H1 (cell line): Measurements from ENCODE around the gene LEFTY2. TPM values are rescaled to one million over a fixed set of nuclear protein-coding genes. Genes with fewer than 3 reads are reported as not detected.

Experiments used
- CTCF ChIA-PET: fragments of 300-600 bp; sonication (Branson Sonifier 250); formaldehyde crosslinking; loops from one replicate; lab custom pipeline; 2021; ENCODE audit not compliant: partially characterized antibody; lab: Charles Lee
- POLR2A ChIA-PET: fragments of 300-600 bp; sonication (Branson Sonifier 250); formaldehyde crosslinking; loops from one replicate; lab custom pipeline; 2021; ENCODE audit warnings: inconsistent platforms; ENCODE audit not compliant: partially characterized antibody; lab: Charles Lee
- DNase-seq, 2 experiments: peaks; one replicate each; pipeline versions ENCODE4 v3.0.0 to v3.0.0-alpha.2; 2010 to 2022; ENCODE audit warnings: low spot score in 2 of 2, low read depth in 1 of 2, mixed read lengths in 1 of 2
- FAIRE-seq: peaks from 2 replicates; lab custom pipeline; 2011; peaks lifted over from hg19 to GRCh38; lab: Jason Lieb, UNC
- H2AFZ ChIP-seq: 2 replicates; pipeline ENCODE4 v1.8.1; 2012; ENCODE audit warnings: low read length, inconsistent platforms
- H2AK5ac ChIP-seq: 2 replicates; pipeline ENCODE4 v1.6.1; 2013; ENCODE audit warnings: low read depth, low read length
- H2BK120ac ChIP-seq: replicated peaks from 2 replicates; pipeline ENCODE3; 2013; ENCODE audit warnings: low read depth, low read length, inconsistent platforms
- H2BK12ac ChIP-seq: 2 replicates; pipeline ENCODE4 v1.6.1; 2013; ENCODE audit warnings: low read depth, low read length
- H2BK15ac ChIP-seq: 2 replicates; pipeline ENCODE4 v1.6.1; 2013; ENCODE audit warnings: low read length
- H2BK20ac ChIP-seq: 2 replicates; pipeline ENCODE4 v1.6.1; 2013; ENCODE audit warnings: low read length
- H2BK5ac ChIP-seq: 2 replicates; pipeline ENCODE4 v1.6.1; 2013; ENCODE audit warnings: low read depth, low read length
- H3K14ac ChIP-seq: 2 replicates; pipeline ENCODE4 v1.6.1; 2013; ENCODE audit warnings: inconsistent platforms; ENCODE audit not compliant: insufficient read length
- H3K18ac ChIP-seq: 2 replicates; pipeline ENCODE4 v1.6.1; 2013; ENCODE audit warnings: low read length; ENCODE audit errors: extremely low read depth
- H3K23ac ChIP-seq: 2 replicates; pipeline ENCODE4 v1.6.1; 2013; ENCODE audit warnings: inconsistent platforms; ENCODE audit not compliant: insufficient read length
- H3K23me2 ChIP-seq: 2 replicates; pipeline ENCODE4 v1.6.1; 2013; ENCODE audit warnings: low read depth, low read length
- H3K27ac ChIP-seq: 2 replicates; pipeline ENCODE4 v1.6.1; 2011; ENCODE audit warnings: low read depth, low read length, inconsistent platforms
- H3K27me3 ChIP-seq, 4 experiments: replicated peaks in 1 of 4; 1 replicate in 1 of 4; 2 replicates in 3 of 4; pipeline versions ENCODE4 v1.6.1 to v1.8.1; 2011 to 2013; ENCODE audit warnings: low read length in 3 of 4, mild to moderate bottlenecking in 3 of 4, inconsistent platforms in 2 of 4, mixed read lengths in 2 of 4, moderate library complexity in 1 of 4; ENCODE audit not compliant: control insufficient read depth in 3 of 4, insufficient read depth in 3 of 4; ENCODE audit errors: extremely low read depth in 1 of 4
- H3K36me3 ChIP-seq, 4 experiments: 2 replicates each; pipeline versions ENCODE4 v1.6.1 to v1.8.1; 2011 to 2013; ENCODE audit warnings: mild to moderate bottlenecking in 4 of 4, low read length in 3 of 4, moderate library complexity in 2 of 4, control low read depth in 1 of 4, inconsistent platforms in 1 of 4; ENCODE audit not compliant: insufficient read depth in 4 of 4, control insufficient read depth in 2 of 4
- H3K4ac ChIP-seq: replicated peaks from 2 replicates; pipeline ENCODE3; 2013; ENCODE audit warnings: low read length, low read depth, mixed read lengths, inconsistent platforms; ENCODE audit not compliant: insufficient read length
- H3K4me1 ChIP-seq, 4 experiments: replicated peaks in 1 of 4; 1 replicate in 1 of 4; 2 replicates in 3 of 4; pipeline versions ENCODE4 v1.6.1 to v1.8.1; 2011 to 2013; ENCODE audit warnings: low read length in 3 of 4, inconsistent platforms in 2 of 4, mixed read lengths in 1 of 4; ENCODE audit not compliant: insufficient read depth in 4 of 4, control insufficient read depth in 3 of 4
- H3K4me2 ChIP-seq, 2 experiments: 2 replicates each; pipeline versions ENCODE4 v1.6.1 to v1.8.1; 2011 to 2013; ENCODE audit warnings: low read depth in 2 of 2, low read length in 2 of 2, control low read depth in 1 of 2, inconsistent platforms in 1 of 2, mild to moderate bottlenecking in 1 of 2; ENCODE audit not compliant: insufficient read depth in 1 of 2
- H3K4me3 ChIP-seq, 4 experiments: fragments of 200-600, 300-600 bp in 1 of 4; sonication (generic), shearing (Covaris generic), sonication (Bioruptor Twin) in 1 of 4; 2 replicates each; pipeline versions ENCODE4 v1.5.1 to v1.8.1; 2011 to 2016; ENCODE audit warnings: low read length in 4 of 4, low read depth in 3 of 4, control low read depth in 2 of 4, inconsistent platforms in 2 of 4, mild to moderate bottlenecking in 2 of 4, mixed read lengths in 1 of 4, moderate library complexity in 1 of 4; ENCODE audit not compliant: insufficient read depth in 2 of 4; ENCODE audit errors: extremely low read depth in 1 of 4
- H3K56ac ChIP-seq: replicated peaks from 2 replicates; pipeline ENCODE3; 2013; ENCODE audit warnings: low read depth, mild to moderate bottlenecking, mixed read lengths, low read length, inconsistent platforms; ENCODE audit not compliant: insufficient read length
- H3K79me1 ChIP-seq: 2 replicates; pipeline ENCODE4 v1.6.1; 2013; ENCODE audit warnings: low read depth, low read length, control low read depth
- H3K79me2 ChIP-seq, 2 experiments: 2 replicates each; pipeline versions ENCODE4 v1.6.1 to v1.8.1; 2012 to 2013; ENCODE audit warnings: low read length in 2 of 2, mild to moderate bottlenecking in 2 of 2, inconsistent platforms in 1 of 2; ENCODE audit not compliant: insufficient read depth in 2 of 2, control insufficient read depth in 1 of 2
- H3K9ac ChIP-seq, 4 experiments: replicated peaks in 1 of 4; 1 replicate in 1 of 4; 2 replicates in 3 of 4; pipeline versions ENCODE4 v1.6.1 to v1.8.1; 2011 to 2013; ENCODE audit warnings: low read depth in 3 of 4, low read length in 3 of 4, control low read depth in 2 of 4, mild to moderate bottlenecking in 2 of 4, moderate library complexity in 2 of 4, inconsistent platforms in 1 of 4; ENCODE audit errors: extremely low read depth in 1 of 4
- H3K9me3 ChIP-seq, 2 experiments: 2 replicates each; pipeline versions ENCODE4 v1.6.1 to v1.8.1; 2012 to 2013; ENCODE audit warnings: mild to moderate bottlenecking in 2 of 2, moderate library complexity in 2 of 2, control low read depth in 1 of 2, inconsistent platforms in 1 of 2, low read depth in 1 of 2, low read length in 1 of 2, mixed read lengths in 1 of 2; ENCODE audit not compliant: insufficient read depth in 2 of 2
- H4K20me1 ChIP-seq, 2 experiments: replicated peaks in 1 of 2; 2 replicates each; pipeline versions ENCODE3 to v1.8.1; 2011 to 2013; ENCODE audit warnings: inconsistent platforms in 2 of 2, low read length in 2 of 2, mild to moderate bottlenecking in 1 of 2; ENCODE audit not compliant: insufficient read depth in 2 of 2, control insufficient read depth in 1 of 2
- H4K5ac ChIP-seq: 2 replicates; pipeline ENCODE4 v1.6.1; 2013; ENCODE audit warnings: low read length, low read depth, mixed read lengths, inconsistent platforms; ENCODE audit not compliant: insufficient read length
- H4K8ac ChIP-seq: 2 replicates; pipeline ENCODE4 v1.8.0; 2013; ENCODE audit warnings: mild to moderate bottlenecking, moderate library complexity, low read length, inconsistent platforms; ENCODE audit not compliant: insufficient read depth; ENCODE audit errors: extremely low read depth
- H4K91ac ChIP-seq: replicated peaks from 2 replicates; pipeline ENCODE3; 2013; ENCODE audit warnings: low read length, mixed read lengths, inconsistent platforms; ENCODE audit not compliant: insufficient read length
- KDM1A ChIP-seq: fragments of 200-600, 300-600 bp; sonication (generic); IDR thresholded peaks from 2 replicates; pipeline ENCODE4 v1.7.1; 2016; ENCODE audit warnings: mild to moderate bottlenecking, low read length, borderline replicate concordance
- POLR2AphosphoS5 ChIP-seq: IDR thresholded peaks from 2 replicates; pipeline ENCODE4 v1.6.1; 2011; ENCODE audit warnings: low read depth, low read length
- WGBS, 2 experiments: shearing (Covaris generic) in 1 of 2; methylation state at CpG; one replicate each; pipeline versions ENCODE4 v1.1.6 to v1.1.7; 2013 to 2015; ENCODE audit warnings: low lambda C conversion rate in 2 of 2, mixed read lengths in 2 of 2, inconsistent platforms in 1 of 2, low coverage in 1 of 2, missing lambda C conversion rate in 1 of 2; ENCODE audit not compliant: insufficient replicate concordance in 2 of 2, insufficient coverage in 1 of 2, insufficient read length in 1 of 2; ENCODE audit errors: extremely low coverage in 1 of 2, missing lambda C conversion rate in 1 of 2; 5-methylcytosine and 5-hydroxymethylcytosine counted together
- polyA plus RNA-seq, 7 experiments: library from polyadenylated mRNA; depleted of rRNA in 3 of 7; stranded (reverse) in 5 of 7; unstranded in 2 of 7; fragments of >200 nt in 5 of 7; fragments of 200-250 nt in 2 of 7; gene quantifications; 1 replicate in 5 of 7; 2 replicates in 1 of 7; 4 replicates in 1 of 7; pipeline versions ENCODE4 v1.2.1 to v1.2.3, GENCODE V29; 2011 to 2013; ENCODE audit warnings: missing spikeins in 2 of 7, mixed read lengths in 2 of 7
- total RNA-seq: library from RNA; stranded (reverse); fragmentation: NEBNext Ultra II Directional; extraction: Animal tissue kit (Norgen Biotek cat#: 25700); gene quantifications from 2 replicates; pipeline ENCODE4 v1.2.1, GENCODE V29; 2021

The LEFTY2 gene
- total and polyA plus RNA-seq, 2 of the 8 experiments (the other 6 are each of a cell fraction or from before 2014, with no cell fraction given) = 2.6 to 4.3 TPM

GRCh38 chr1:225903623-225904022, 37.4 kb downstream of the LEFTY2 start:
- Histone ChIP-seq H3K79me2 (no peaks in the 10 kb centered on the region), H4K20me1 (no peaks in the 10 kb centered on the region), H2BK5ac (no peak overlapping the region), H3K14ac (no peak overlapping the region), H3K9ac (no peak overlapping the region), H3K23ac (no peak overlapping the region), H2BK120ac (no peak overlapping the region), H3K4me3 (no peak overlapping the region), H4K91ac (no peak overlapping the region), H4K8ac (no peak overlapping the region), H2BK15ac (no peak overlapping the region; the same call in 1 of the 2 replicates), H2BK12ac (no peak overlapping the region), H3K4ac (no peak overlapping the region), H3K56ac (no peak overlapping the region), H3K4me2 (no peak overlapping the region), H3K23me2 (no peaks in the 10 kb centered on the region), H3K4me1 (peaks cover 0 to 11% (median 10%) of the 10 kb centered on the region in 4 experiments; a peak in 6 of 7 replicates), H3K36me3 (no peaks in the 10 kb centered on the region), H3K9me3 (no peaks in the 10 kb centered on the region), H4K5ac (no peak overlapping the region), H3K27ac (no peak overlapping the region), H2AK5ac (no peak overlapping the region), H3K79me1 (no peaks in the 10 kb centered on the region), H3K27me3 (no peaks in the 10 kb centered on the region), H3K18ac (no peak overlapping the region), H2AFZ (no peak overlapping the region), H2BK20ac (no peak overlapping the region)
- CTCF ChIA-PET = interaction anchor here (1.1 to 18.7 kb wide), 3 partner anchors 20 to 143 kb away, joined by 3 to 406 read pairs (median 4); partner anchors contain the start of genes LEFTY1 and TMEM63A
- POLR2A ChIA-PET = interaction anchor here (0.7 to 3.4 kb wide), 3 partner anchors 15 to 23 kb away, joined by 4 to 22 read pairs (median 5); no protein-coding TSS in a partner anchor
- FAIRE-seq = no peak
- TF ChIP-seq KDM1A = peak; percentile 65; the same call in 1 of the 2 replicates
- TF ChIP-seq POLR2AphosphoS5 = no peak
- WGBS, 2 experiments = 90% methylated on average over 4 of the region's 4 CpGs; no CpG with 5 or more reads in 1 of the 2 experiments
- DNase-seq = no peak
